ENCODE measurements around the gene PTRH1. TPM values are rescaled to one million over a fixed set of nuclear protein-coding genes. Genes with fewer than 3 reads are reported as not detected.

Gene PTRH1
- total and polyA plus RNA-seq, 7 experiments from 2014 or later, result 7.8 to 28.7 (median 9.4) TPM

DNA sequence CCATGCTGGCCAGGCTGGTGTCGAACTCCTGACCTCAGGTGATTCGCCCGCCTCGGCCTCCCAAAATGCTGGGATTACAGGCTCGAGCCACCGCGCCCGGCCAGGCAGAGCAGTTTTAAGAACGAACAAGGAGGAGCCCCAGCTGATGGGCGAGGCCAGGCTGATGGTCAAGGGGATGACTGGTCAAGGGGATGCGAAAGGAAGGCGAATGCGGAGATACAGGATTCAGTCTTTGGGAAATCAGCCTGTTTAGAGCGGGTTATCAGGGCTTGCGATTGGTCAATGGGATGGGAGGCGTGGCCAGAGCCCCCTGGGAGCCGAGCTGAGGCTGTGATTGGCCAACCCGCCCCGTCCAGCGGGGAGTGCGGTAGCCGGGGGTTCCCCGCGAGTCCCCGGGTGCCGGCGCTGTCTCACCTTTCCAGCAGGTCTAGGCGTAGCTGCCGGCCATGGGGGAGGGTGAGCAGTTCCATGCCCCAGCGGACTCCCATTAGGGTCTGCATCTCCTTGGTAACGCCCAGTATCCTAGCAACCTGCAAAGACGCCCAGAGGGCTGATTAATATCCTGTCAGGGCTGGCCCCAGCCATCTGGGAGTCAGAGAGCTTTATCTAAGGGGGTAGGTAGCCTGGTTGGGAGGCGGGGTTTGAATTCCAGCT lies 27.1 kb upstream of the PTRH1 start:
- no peaks in the 10 kb centered on the region for H3K27me3 ChIP-seq (ENCODE audit: control insufficient read depth in 2 of 2, insufficient read depth in 2 of 2, low read length in 2 of 2)
- ChIA-PET CTCF (no interaction called here), POLR2A (interaction anchor here (0.7 to 1.1 kb wide), 3 partner anchors 17 to 34 kb away, joined by 3 to 4 read pairs (median 3); no protein-coding TSS in a partner anchor)
- ATAC-seq, result no peak
- H3K36me3 Mint-ChIP-seq, result peaks cover 0 to 36% (median 7%) of the 10 kb centered on the region in 5 donors
- no peak for DNase-seq
- peaks cover 0 to 89% (median 6%) of the 10 kb centered on the region in 3 experiments for H3K36me3 ChIP-seq (ENCODE audit: control insufficient read depth in 2 of 3, insufficient read depth in 3 of 3, low read length in 3 of 3)
- H3K4me3 Mint-ChIP-seq, result no peak overlapping the region
- H3K4me1 Mint-ChIP-seq, result peaks cover 3 to 12% (median 9%) of the 10 kb centered on the region in 7 donors
- H3K27ac ChIP-seq (ENCODE audit: low read depth, low read length), result no peak overlapping the region
- H3K4me1 ChIP-seq (ENCODE audit: control insufficient read depth in 2 of 2, insufficient read depth in 2 of 2, low read length in 2 of 2), result no peaks in the 10 kb centered on the region
- intact Hi-C loops (cut with micrococcal nuclease), result no loop called here
- no peak overlapping the region for H3K4me3 ChIP-seq (ENCODE audit: low read length)
- no peaks in the 10 kb centered on the region for H3K27me3 Mint-ChIP-seq
- H3K9me3 Mint-ChIP-seq, result no peaks in the 10 kb centered on the region
- H3K27ac Mint-ChIP-seq, result peak overlapping the region in 2 of 9 donors; percentile 5 to 34
- no peaks in the 10 kb centered on the region for H3K9me3 ChIP-seq (ENCODE audit: control insufficient read depth in 2 of 3, low read length in 3 of 3)

DNA sequence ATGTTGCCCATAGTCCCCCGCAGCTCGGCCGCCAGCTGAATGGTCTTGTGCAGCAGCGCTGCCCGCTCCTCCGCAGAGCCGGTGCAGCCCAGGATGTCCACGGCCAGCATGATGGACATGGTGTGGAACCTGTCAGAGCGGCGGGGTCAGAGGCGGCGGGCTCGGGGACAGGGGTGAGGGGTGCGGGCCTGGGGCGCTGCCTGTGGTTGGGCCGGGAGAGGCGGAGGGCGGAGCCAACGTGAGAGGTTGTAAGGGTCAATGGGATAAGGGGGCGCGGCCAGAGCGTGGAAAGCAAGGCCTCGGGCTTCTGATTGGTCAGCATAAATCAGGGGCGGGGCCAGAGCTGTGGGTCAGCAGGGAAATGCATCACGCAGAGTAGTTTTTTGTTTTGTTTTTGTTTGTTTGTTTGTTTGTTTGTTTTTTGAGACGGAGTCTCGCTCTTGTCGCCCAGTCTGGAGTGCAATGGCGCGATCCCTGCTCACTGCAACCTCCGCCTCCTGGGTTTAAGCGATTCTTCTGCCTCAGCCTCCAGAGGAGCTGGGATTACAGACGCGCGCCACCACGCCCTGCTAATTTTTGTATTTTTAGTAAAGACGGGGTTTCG lies 26.5 kb upstream of the PTRH1 start:
- ATAC-seq, result no peak
- no peak for DNase-seq
- peaks cover 0 to 83% (median 6%) of the 10 kb centered on the region in 3 experiments for H3K36me3 ChIP-seq (ENCODE audit: control insufficient read depth in 2 of 3, insufficient read depth in 3 of 3, low read length in 3 of 3)
- H3K4me3 ChIP-seq (ENCODE audit: low read length), result no peak overlapping the region
- no peaks in the 10 kb centered on the region for H3K9me3 ChIP-seq (ENCODE audit: control insufficient read depth in 2 of 3, low read length in 3 of 3)
- CTCF ChIA-PET, result interaction anchor here (0.7 kb wide), 1 partner anchor 169 kb away, joined by 4 read pairs; no protein-coding TSS in a partner anchor
- peaks cover 0 to 36% (median 7%) of the 10 kb centered on the region in 5 donors for H3K36me3 Mint-ChIP-seq
- no peak overlapping the region for H3K4me3 Mint-ChIP-seq
- no peaks in the 10 kb centered on the region for H3K9me3 Mint-ChIP-seq
- H3K4me1 ChIP-seq (ENCODE audit: control insufficient read depth in 2 of 2, insufficient read depth in 2 of 2, low read length in 2 of 2), result no peaks in the 10 kb centered on the region
- H3K27ac Mint-ChIP-seq, result peak overlapping the region in 2 of 9 donors; percentile 5 to 52
- POLR2A ChIA-PET, result interaction anchor here (0.7 to 1.1 kb wide), 2 partner anchors 29 to 35 kb away, joined by 3 read pairs; no protein-coding TSS in a partner anchor
- H3K4me1 Mint-ChIP-seq, result peaks cover 1 to 8% (median 4%) of the 10 kb centered on the region in 7 donors
- intact Hi-C loops (cut with micrococcal nuclease), result no loop called here
- peak overlapping the region; percentile 7 for H3K27ac ChIP-seq (ENCODE audit: low read depth, low read length)
- H3K27me3 Mint-ChIP-seq, result no peaks in the 10 kb centered on the region
- H3K27me3 ChIP-seq (ENCODE audit: control insufficient read depth in 2 of 2, insufficient read depth in 2 of 2, low read length in 2 of 2), result no peaks in the 10 kb centered on the region

DNA sequence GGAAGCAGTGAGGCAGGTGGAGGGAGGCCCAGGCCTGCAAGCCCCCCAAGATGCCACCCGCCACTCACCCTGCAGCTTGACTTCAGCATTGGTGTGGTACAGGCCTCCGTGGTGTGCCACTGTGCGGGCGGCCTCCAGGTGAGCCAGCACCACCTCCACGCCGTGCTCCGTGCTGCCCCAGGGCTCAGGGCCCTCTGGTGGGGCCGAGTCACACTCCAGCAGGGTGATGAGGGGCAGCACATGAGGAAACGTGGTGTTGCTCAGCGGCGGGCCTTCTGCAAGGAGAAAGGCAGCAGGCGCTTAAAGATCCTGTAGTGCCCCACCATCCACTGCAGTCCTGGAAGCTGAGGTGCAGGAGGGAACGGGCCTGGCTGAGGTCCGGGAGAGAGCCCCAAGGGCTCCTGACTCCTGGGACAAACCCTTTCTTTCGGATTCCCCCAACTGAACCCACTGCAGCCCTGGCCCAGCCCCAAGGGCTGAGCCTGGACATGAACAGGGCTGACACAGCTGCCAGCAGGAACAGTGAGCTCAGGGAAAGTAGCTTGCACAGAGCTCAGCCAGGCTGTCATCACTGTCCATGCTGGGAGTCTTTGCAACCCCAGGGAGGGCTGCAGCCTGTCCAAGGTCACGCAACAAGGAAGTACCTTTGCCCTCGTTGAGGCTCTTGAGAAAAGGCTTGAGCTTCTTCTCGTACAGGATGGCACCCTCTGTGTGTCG lies 24.3 kb upstream of the PTRH1 start:
- H3K4me1 Mint-ChIP-seq, result peaks cover 0 to 11% (median 7%) of the 10 kb centered on the region in 7 donors
- H3K27me3 Mint-ChIP-seq, result no peaks in the 10 kb centered on the region
- ATAC-seq (no peak), DNase-seq (no peak)
- H3K4me3 ChIP-seq (ENCODE audit: low read length), result no peak overlapping the region
- no peak overlapping the region for H3K27ac ChIP-seq (ENCODE audit: low read depth, low read length)
- ChIA-PET POLR2A (interaction anchor here (0.9 to 1.2 kb wide), 2 partner anchors 9 to 181 kb away, joined by 4 to 5 read pairs; no protein-coding TSS in a partner anchor), CTCF (interaction anchor here (0.8 to 1.8 kb wide), 2 partner anchors 46 to 130 kb away, joined by 3 to 5 read pairs; partner anchors contain the start of gene CDK9)
- H3K4me1 ChIP-seq (ENCODE audit: control insufficient read depth in 2 of 2, insufficient read depth in 2 of 2, low read length in 2 of 2), result peaks cover 5 to 7% of the 10 kb centered on the region in 2 donors
- peaks cover 0 to 29% (median 7%) of the 10 kb centered on the region in 5 donors for H3K36me3 Mint-ChIP-seq
- H3K27me3 ChIP-seq (ENCODE audit: control insufficient read depth in 2 of 2, insufficient read depth in 2 of 2, low read length in 2 of 2), result no peaks in the 10 kb centered on the region
- H3K9me3 ChIP-seq (ENCODE audit: control insufficient read depth in 2 of 3, low read length in 3 of 3), result no peaks in the 10 kb centered on the region
- peaks cover 0 to 66% (median 6%) of the 10 kb centered on the region in 3 experiments for H3K36me3 ChIP-seq (ENCODE audit: control insufficient read depth in 2 of 3, insufficient read depth in 3 of 3, low read length in 3 of 3)
- intact Hi-C loops (cut with micrococcal nuclease), result loop anchor here (10.0 kb wide), 2 partner anchors 325 to 795 kb away; partner anchors contain the start of genes NAIF1 (in 1 of the 2) and SLC25A25 (in 1 of the 2)
- H3K27ac Mint-ChIP-seq, result no peak overlapping the region
- H3K9me3 Mint-ChIP-seq, result peaks cover 0 to 4% (median 0%) of the 10 kb centered on the region in 11 donors
- no peak overlapping the region for H3K4me3 Mint-ChIP-seq

GRCh38 chr9:127738666-127739065 lies 23.2 kb upstream of the PTRH1 start:
- Histone ChIP-seq H3K4me3 (ENCODE audit: low read length) (no peak overlapping the region), H3K27me3 (ENCODE audit: control insufficient read depth in 2 of 2, insufficient read depth in 2 of 2, low read length in 2 of 2) (no peaks in the 10 kb centered on the region), H3K4me1 (ENCODE audit: control insufficient read depth in 2 of 2, insufficient read depth in 2 of 2, low read length in 2 of 2) (peaks cover 14 to 15% of the 10 kb centered on the region in 2 donors), H3K36me3 (ENCODE audit: control insufficient read depth in 2 of 3, insufficient read depth in 3 of 3, low read length in 3 of 3) (peaks cover 0 to 57% (median 6%) of the 10 kb centered on the region in 3 experiments), H3K9me3 (ENCODE audit: control insufficient read depth in 2 of 3, low read length in 3 of 3) (no peaks in the 10 kb centered on the region), H3K27ac (ENCODE audit: low read depth, low read length) (no peak overlapping the region)
- H3K9me3 Mint-ChIP-seq, result peaks cover 0 to 4% (median 0%) of the 10 kb centered on the region in 11 donors
- ATAC-seq (no peak), DNase-seq (no peak)
- intact Hi-C loops (cut with micrococcal nuclease), result loop anchor here (10.0 kb wide), 2 partner anchors 326 to 794 kb away; partner anchors contain the start of genes NAIF1 (in 1 of the 2) and SLC25A25 (in 1 of the 2)
- no peak overlapping the region for H3K4me3 Mint-ChIP-seq
- peaks cover 0 to 26% (median 7%) of the 10 kb centered on the region in 5 donors for H3K36me3 Mint-ChIP-seq
- peak overlapping the region in 2 of 9 donors; percentile 55 to 89 for H3K27ac Mint-ChIP-seq
- H3K4me1 Mint-ChIP-seq, result peaks cover 0 to 20% (median 15%) of the 10 kb centered on the region in 7 donors
- no peaks in the 10 kb centered on the region for H3K27me3 Mint-ChIP-seq
- ChIA-PET CTCF (interaction anchor here (1.8 kb wide), 1 partner anchor 131 kb away, joined by 5 read pairs; no protein-coding TSS in a partner anchor), POLR2A (interaction anchor here (0.6 kb wide), 1 partner anchor 44 kb away, joined by 3 read pairs; no protein-coding TSS in a partner anchor)

GRCh38 chr9:127735530-127736185 lies 20.2 kb upstream of the PTRH1 start:
- DNase-seq (no peak), ATAC-seq (no peak)
- Mint-ChIP-seq H3K4me3 (peak overlapping the region; percentile 82 to 97 (median 88)), H3K27me3 (no peaks in the 10 kb centered on the region), H3K36me3 (peaks cover 0 to 19% (median 6%) of the 10 kb centered on the region in 5 donors), H3K27ac (peak overlapping the region; percentile 89 to 98 (median 93)), H3K9me3 (peaks cover 0 to 4% (median 0%) of the 10 kb centered on the region in 11 donors), H3K4me1 (peaks cover 0 to 21% (median 18%) of the 10 kb centered on the region in 7 donors)
- H3K4me1 ChIP-seq (ENCODE audit: control insufficient read depth in 2 of 2, insufficient read depth in 2 of 2, low read length in 2 of 2), result peaks cover 14 to 15% of the 10 kb centered on the region in 2 donors
- no peaks in the 10 kb centered on the region for H3K27me3 ChIP-seq (ENCODE audit: control insufficient read depth in 2 of 2, insufficient read depth in 2 of 2, low read length in 2 of 2)
- H3K9me3 ChIP-seq (ENCODE audit: control insufficient read depth in 2 of 3, low read length in 3 of 3), result no peaks in the 10 kb centered on the region
- intact Hi-C loops (cut with micrococcal nuclease), result loop anchor here (1.0 to 10.0 kb wide), 17 partner anchors 20 to 791 kb away; partner anchors contain the start of genes FPGS (in 2 of the 2), NAIF1 (in 2 of the 2), PTRH1 (in 2 of the 2) and SLC25A25 (in 1 of the 2)
- no peak overlapping the region for H3K4me3 ChIP-seq (ENCODE audit: low read length)
- POLR2A ChIA-PET, result interaction anchor here (0.9 to 2.0 kb wide), 12 partner anchors 9 to 286 kb away, joined by 3 to 23 read pairs (median 5); partner anchors contain the start of genes CDK9, PTRH1, SH2D3C and TTC16
- H3K27ac ChIP-seq (ENCODE audit: low read depth, low read length), result peak overlapping the region; percentile 79
- CTCF ChIA-PET, result interaction anchor here (0.6 to 2.9 kb wide), 25 partner anchors 9 to 215 kb away, joined by 3 to 32 read pairs (median 6); partner anchors contain the start of genes CDK9, PTRH1 and SH2D3C
- peaks cover 0 to 49% (median 6%) of the 10 kb centered on the region in 3 experiments for H3K36me3 ChIP-seq (ENCODE audit: control insufficient read depth in 2 of 3, insufficient read depth in 3 of 3, low read length in 3 of 3)
